T-helper 1 cell treated with Interleukin-12 subunit alpha and Interleukin-12 subunit beta and Interleukin-4 antibody, amounts not matched to agents 30 ng/mL and 1 ng/mL, for 36 hours (primary cell): ENCODE results near the gene NDUFA9. TPM values are rescaled to one million over a fixed set of nuclear protein-coding genes. Genes with fewer than 3 reads are reported as not detected.

ENCODE experiments used
- intact Hi-C: fragments of 100-400 bp; cut with micrococcal nuclease; formaldehyde crosslinking; loops from one replicate; pipeline ENCODE4 v1.15.1; 2024
- total RNA-seq: library from RNA; stranded (reverse); gene quantifications from 2 replicates; pipeline ENCODE4 v1.2.3, GENCODE V29; 2022

NDUFA9 gene
- 116 and 129 TPM in 2 replicates for total RNA-seq

- intact Hi-C loops: loop anchor here (1.0 to 10.0 kb wide), 6 partner anchors 44 to 1954 kb away; partner anchors contain the start of genes PARP11, RAD51AP1 and TIGAR
These were observed at the start of gene NDUFA9, which contains the start of gene AKAP3 for GRCh38 chr12:4648501-4649357. Gene NDUFA9, plus strand, starts transcription at chr12:4649114. Its CDS starts 13 bp downstream, at chr12:4649127. Gene AKAP3, minus strand, starts transcription at chr12:4649051. Its CDS starts 10,855 bp downstream, at chr12:4638196.

GRCh38 chr12:4603421-4603820 is 45.5 kb upstream of the NDUFA9 start:
- intact Hi-C loops: no loop called here

- intact Hi-C loops: loop anchor here (1.0 to 2.0 kb wide), 5 partner anchors 41 to 251 kb away; partner anchors contain the start of genes AKAP3, DYRK4, NDUFA9 and RAD51AP1
These were observed 45.0 kb upstream of the NDUFA9 start for GRCh38 chr12:4603946-4604345.

DNA sequence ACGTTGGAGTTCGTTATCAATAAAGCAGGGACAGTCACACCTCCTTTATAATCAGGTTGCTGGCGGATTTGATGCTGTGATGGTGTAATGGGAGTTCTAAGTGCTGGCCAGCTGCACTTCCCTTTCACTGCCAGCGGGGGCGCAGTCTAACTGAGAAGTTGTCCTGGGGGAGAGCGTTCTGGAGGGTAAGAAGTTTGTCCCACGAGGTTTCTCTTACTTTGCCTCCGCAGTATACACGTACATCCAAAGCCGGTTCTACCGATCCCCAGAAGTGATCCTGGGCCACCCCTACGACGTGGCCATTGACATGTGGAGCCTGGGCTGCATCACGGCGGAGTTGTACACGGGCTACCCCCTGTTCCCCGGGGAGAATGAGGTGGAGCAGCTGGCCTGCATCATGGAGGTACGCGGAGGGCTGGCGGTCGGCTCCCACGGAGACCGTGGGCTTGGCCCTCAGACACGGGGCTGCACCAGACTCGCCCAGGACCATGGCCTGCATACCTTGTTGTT is 44.2 kb upstream of the NDUFA9 start:
- intact Hi-C loops: loop anchor here (1.0 to 2.0 kb wide), 5 partner anchors 42 to 250 kb away; partner anchors contain the start of genes AKAP3, DYRK4, NDUFA9 and RAD51AP1

DNA sequence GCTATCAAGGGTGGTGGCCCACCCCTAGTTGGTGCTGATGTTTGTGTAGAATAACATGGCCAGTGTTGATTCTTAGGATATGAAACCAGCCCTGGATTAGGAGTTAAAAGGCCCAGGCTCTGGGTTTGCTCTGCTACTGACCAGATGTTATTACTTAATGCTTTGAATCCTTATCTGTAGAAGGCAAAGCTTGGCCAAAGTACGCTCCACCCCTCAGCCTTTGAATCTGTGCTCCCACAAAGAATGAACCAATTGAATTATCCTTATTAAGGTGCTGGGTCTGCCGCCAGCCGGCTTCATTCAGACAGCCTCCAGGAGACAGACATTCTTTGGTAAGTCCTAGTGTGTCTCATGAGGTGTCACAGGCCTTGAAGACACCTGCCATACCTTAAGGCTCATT is 41.9 kb upstream of the NDUFA9 start:
- intact Hi-C loops: no loop called here

GRCh38 chr12:4609071-4609470 is 39.8 kb upstream of the NDUFA9 start:
- intact Hi-C loops: no loop called here

DNA sequence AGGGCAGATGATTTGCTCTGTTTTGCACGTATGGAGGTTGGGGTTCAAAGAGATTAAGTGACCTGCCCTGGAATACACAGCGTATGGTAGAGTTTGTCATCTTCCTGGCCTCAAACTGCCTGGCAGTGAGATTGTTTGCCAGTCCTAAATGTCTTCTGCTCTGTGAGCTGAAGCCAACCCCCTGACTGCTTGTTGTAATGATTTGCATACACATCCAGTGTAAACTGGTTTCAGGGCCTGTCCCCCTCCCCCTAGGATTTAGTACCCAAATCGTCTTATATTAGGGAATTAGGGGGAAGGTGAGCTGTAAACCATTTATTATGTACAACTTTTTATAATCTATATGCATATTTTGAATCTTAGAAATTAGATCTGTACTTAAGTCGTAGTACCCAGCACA is 38.4 kb upstream of the NDUFA9 start:
- intact Hi-C loops: no loop called here

DNA sequence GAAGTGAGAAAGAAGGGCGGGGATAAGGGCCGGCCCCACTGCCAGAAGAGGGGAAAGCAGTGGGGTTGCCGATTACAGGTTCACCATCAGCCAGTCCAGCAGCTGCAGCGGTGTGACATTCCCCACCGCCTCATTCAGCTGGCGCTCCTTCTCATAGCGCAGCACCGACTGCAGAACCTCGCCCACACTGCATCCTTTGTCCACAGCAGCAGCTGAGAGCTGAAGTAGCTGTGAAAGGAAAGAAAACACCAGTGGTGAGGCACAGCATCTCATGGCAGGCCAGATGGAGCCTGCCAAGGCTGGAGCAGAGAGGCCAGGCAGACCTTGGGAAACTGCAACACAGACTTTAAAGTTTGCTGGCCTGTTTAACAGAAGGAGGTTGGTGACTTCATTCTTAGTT is 33.2 kb upstream of the NDUFA9 start:
- intact Hi-C loops: no loop called here

GRCh38 chr12:4621511-4621910 is 27.4 kb upstream of the NDUFA9 start:
- intact Hi-C loops: no loop called here

GRCh38 chr12:4626543-4626942 is 22.4 kb upstream of the NDUFA9 start:
- intact Hi-C loops: no loop called here

DNA sequence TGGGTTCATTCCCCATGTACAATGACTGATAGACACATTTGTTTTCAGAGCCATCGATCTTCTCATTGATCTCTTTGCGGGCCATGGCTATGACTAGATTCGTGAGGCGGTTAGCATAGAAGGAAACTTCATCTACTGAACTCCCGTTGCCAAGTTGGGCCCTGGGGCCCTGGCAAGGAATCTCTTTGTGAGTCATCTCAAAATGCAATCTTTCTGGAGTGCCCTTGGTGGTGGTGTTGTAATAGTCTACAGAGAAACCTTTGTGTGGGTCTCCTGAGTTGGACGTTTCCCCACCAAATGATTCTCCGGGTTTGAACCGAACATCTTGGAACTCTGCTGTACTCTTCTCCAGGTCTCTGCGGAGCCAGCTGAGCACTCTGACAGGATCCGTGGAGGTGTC is 20.5 kb upstream of the NDUFA9 start:
- intact Hi-C loops: no loop called here

GRCh38 chr12:4630262-4630661 is 18.7 kb upstream of the NDUFA9 start:
- intact Hi-C loops: no loop called here

GRCh38 chr12:4643747-4644146 is 5.2 kb upstream of the NDUFA9 start:
- intact Hi-C loops: loop anchor here (10.0 kb wide), 1 partner anchor 1949 kb away; no protein-coding TSS in a partner anchor

DNA sequence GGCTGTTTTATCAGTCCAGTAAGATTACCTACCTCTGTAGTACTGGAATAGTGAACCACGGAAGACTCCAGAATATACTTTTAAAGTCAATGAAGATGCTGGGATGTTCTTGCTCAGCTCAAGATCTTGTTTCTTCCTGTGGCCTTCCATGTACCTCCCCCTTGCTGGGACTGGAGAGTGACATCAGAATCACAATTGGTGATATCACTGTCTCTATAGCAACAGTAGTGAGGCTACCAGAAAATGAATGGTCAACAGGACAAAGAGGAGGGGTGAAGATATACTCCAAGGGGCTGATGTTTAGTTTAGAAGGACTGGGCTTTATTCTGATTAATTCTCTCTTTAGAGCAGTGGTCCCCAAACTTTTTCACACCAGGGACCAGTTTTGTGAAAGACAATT is 3.9 kb upstream of the NDUFA9 start:
- intact Hi-C loops: loop anchor here (10.0 kb wide), 1 partner anchor 1950 kb away; no protein-coding TSS in a partner anchor

GRCh38 chr12:4648104-4648500 is 812 bp upstream of the NDUFA9 start:
- intact Hi-C loops: loop anchor here (2.0 to 10.0 kb wide), 2 partner anchors 181 to 1953 kb away; no protein-coding TSS in a partner anchor

- intact Hi-C loops: loop anchor here (1.0 to 10.0 kb wide), 6 partner anchors 45 to 1955 kb away; partner anchors contain the start of genes PARP11, RAD51AP1 and TIGAR
These were observed 396 bp downstream of the NDUFA9 start for GRCh38 chr12:4649358-4649661.

DNA sequence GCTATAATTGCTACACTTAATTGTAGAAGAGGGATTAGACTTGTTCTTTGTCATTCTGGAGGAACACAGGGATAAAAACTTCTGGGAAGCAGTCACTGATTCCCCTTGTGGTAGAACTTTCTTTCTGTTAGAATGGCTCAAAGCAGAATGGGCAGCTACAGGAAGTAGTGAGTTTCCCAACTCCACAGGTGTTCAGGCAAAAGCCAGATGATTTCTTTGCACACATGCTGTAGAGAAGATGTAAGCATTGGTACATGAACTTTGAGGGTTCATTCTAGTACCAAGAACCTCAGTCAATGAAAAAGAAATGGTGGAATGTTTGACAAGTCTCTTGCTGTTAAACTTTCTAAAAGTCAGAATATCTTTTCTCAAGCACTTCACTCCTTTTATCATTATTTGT is 4.3 kb downstream of the NDUFA9 start:
- intact Hi-C loops: no loop called here

DNA sequence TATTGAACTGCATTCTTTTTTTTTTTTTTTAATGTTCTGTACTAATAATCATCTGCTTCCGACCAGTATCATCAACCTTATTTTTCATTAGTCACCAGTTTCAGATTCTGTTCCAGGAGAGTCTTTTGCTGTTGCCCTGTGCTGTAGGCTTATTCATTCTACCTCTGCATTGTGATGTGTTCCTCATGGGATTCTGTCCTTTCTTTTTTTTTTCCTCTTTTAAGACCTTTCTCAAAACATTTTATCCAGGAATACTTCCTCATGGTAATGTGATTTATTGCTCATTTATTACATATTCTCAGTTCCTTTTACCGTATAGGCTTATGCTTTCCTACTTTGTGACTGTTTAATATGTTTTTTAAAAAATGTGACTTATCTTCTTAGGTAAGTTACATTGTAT is 4.8 kb downstream of the NDUFA9 start:
- intact Hi-C loops: no loop called here

- intact Hi-C loops: no loop called here
These were observed 15.1 kb downstream of the NDUFA9 start for GRCh38 chr12:4663971-4664505.

- intact Hi-C loops: no loop called here
These were observed 16.3 kb downstream of the NDUFA9 start for GRCh38 chr12:4665236-4665635.

DNA sequence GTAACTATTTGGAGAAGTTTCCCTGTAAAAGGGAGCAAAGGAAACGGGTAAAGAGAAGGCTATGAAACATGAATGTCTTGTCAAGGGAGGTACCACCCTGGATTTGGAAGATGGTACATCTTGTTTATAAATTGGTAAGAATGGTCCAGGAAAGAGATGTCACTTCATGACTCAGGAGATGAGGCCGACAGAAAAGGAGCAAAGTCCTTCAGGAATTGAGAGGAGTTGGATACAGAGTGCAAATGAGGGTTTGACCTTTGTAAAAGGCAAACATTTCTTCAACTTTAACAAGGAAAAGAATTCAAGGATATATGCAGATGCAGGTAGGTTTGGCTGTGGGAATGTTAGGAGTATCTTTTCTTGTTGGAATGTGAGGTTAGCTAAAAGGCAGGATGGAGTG is 30.8 kb downstream of the NDUFA9 start:
- intact Hi-C loops: no loop called here

- intact Hi-C loops: no loop called here
These were observed 32.8 kb downstream of the NDUFA9 start for GRCh38 chr12:4681732-4682131.
